Spinal cord (tissue), 10 donors: ENCODE results near the gene RTN4RL1. TPM values are rescaled to one million over a fixed set of nuclear protein-coding genes. Genes with fewer than 3 reads are reported as not detected.
"Not testable (repeated sequence)": the region's sequence is repeated elsewhere in the genome, so short reads cannot be mapped to it uniquely, and the experiment has no call there.

Source experiments
- DNase-seq, 6 donors: peaks; one replicate each; pipeline versions ENCODE4 v3.0.0 to v3.0.0-alpha.2; 2013 to 2015; ENCODE audit warnings: low spot score in 6 of 6, low read depth in 4 of 6
- H3K27ac ChIP-seq: one replicate; pipeline ENCODE4 v1.5.1; 2013; ENCODE audit warnings: low read depth, low read length, control low read depth
- H3K27me3 ChIP-seq: one replicate; pipeline ENCODE4 v1.6.1; 2013; ENCODE audit warnings: low read length; ENCODE audit not compliant: control insufficient read depth, insufficient read depth
- H3K36me3 ChIP-seq: one replicate; pipeline ENCODE4 v1.6.1; 2013; ENCODE audit warnings: low read length; ENCODE audit not compliant: control insufficient read depth, insufficient read depth
- H3K4me1 ChIP-seq: one replicate; pipeline ENCODE4 v1.6.1; 2013; ENCODE audit warnings: low read length; ENCODE audit not compliant: control insufficient read depth, insufficient read depth
- H3K4me3 ChIP-seq: one replicate; pipeline ENCODE4 v1.5.1; 2013; ENCODE audit warnings: low read depth, low read length, control low read depth
- H3K9me3 ChIP-seq: one replicate; pipeline ENCODE4 v1.6.1; 2013; ENCODE audit warnings: low read length; ENCODE audit not compliant: control insufficient read depth, insufficient read depth
- WGBS: methylation state at CpG from one replicate; pipeline ENCODE4 v1.1.5; 2013; ENCODE audit warnings: missing lambda C conversion rate; ENCODE audit not compliant: insufficient coverage; 5-methylcytosine and 5-hydroxymethylcytosine counted together
- polyA plus RNA-seq, 2 donors: library from polyadenylated mRNA; unstranded; fragments of 120-200 nt; gene quantifications; one replicate each; pipeline ENCODE4 v1.2.1, GENCODE V29; 2013; ENCODE audit not compliant: insufficient read length in 2 of 2
- small RNA-seq: library from RNA; depleted of rRNA; stranded (forward); fragments of <200 nt; gene quantifications from one replicate; pipeline ENCODE3, GENCODE V24; 2014; ENCODE audit warnings: low replicate concordance
- total RNA-seq, 2 donors: library from RNA; depleted of rRNA in 1 of 2; stranded (reverse); fragments of 120-200 nt in 1 of 2; fragments of >200 nt in 1 of 2; gene quantifications; one replicate each; pipeline versions ENCODE4 v1.2.3 to v1.2.4, GENCODE V29; 2013 to 2014
- donor health status: healthy.

Gene RTN4RL1
- total and polyA plus RNA-seq, 4 donors, result 5.6 to 11.6 (median 9.7) TPM

GRCh38 chr17:1896243-1897104, 128.7 kb downstream of the RTN4RL1 start:
- H3K4me3 ChIP-seq, result no peak overlapping the region
- H3K27ac ChIP-seq, result no peak overlapping the region
- H3K36me3 ChIP-seq, result peaks cover 35% of the 10 kb centered on the region
- no peak for DNase-seq
- 86% methylated on average over 23 of the region's 25 CpGs for WGBS
- no peaks in the 10 kb centered on the region for H3K27me3 ChIP-seq
- H3K9me3 ChIP-seq, result no peaks in the 10 kb centered on the region
- no peaks in the 10 kb centered on the region for H3K4me1 ChIP-seq

- H3K9me3 ChIP-seq, H3K4me1 ChIP-seq, H3K27ac ChIP-seq, H3K4me3 ChIP-seq, H3K27me3 ChIP-seq, DNase-seq: not testable (repeated sequence)
- H3K36me3 ChIP-seq, result peaks cover 42% of the 10 kb centered on the region
- 95% methylated on average over 6 of the region's 11 CpGs for WGBS
These were observed 129.7 kb downstream of the RTN4RL1 start for GRCh38 chr17:1895479-1895878.

- Histone ChIP-seq H3K27ac (no peak overlapping the region), H3K9me3 (no peaks in the 10 kb centered on the region), H3K27me3 (no peaks in the 10 kb centered on the region), H3K4me1 (no peaks in the 10 kb centered on the region), H3K36me3 (peaks cover 48% of the 10 kb centered on the region), H3K4me3 (no peak overlapping the region)
- WGBS, result 93% methylated on average over 5 of the region's 7 CpGs
- no peak for DNase-seq
These were observed 130.3 kb downstream of the RTN4RL1 start for GRCh38 chr17:1894753-1895339.

- no peak for DNase-seq
- H3K27ac ChIP-seq, result no peak overlapping the region
- WGBS, result 79% methylated on average over 11 of the region's 15 CpGs
- no peak overlapping the region for H3K4me3 ChIP-seq
- H3K4me1 ChIP-seq, result no peaks in the 10 kb centered on the region
- peaks cover 50% of the 10 kb centered on the region for H3K36me3 ChIP-seq
- H3K27me3 ChIP-seq, result no peaks in the 10 kb centered on the region
- no peaks in the 10 kb centered on the region for H3K9me3 ChIP-seq
These were observed 134.2 kb downstream of the RTN4RL1 start for GRCh38 chr17:1890758-1891450.

GRCh38 chr17:1888741-1889140, 136.4 kb downstream of the RTN4RL1 start:
- Histone ChIP-seq H3K4me3 (no peak overlapping the region), H3K36me3 (peaks cover 60% of the 10 kb centered on the region), H3K9me3 (no peaks in the 10 kb centered on the region), H3K27me3 (no peaks in the 10 kb centered on the region), H3K4me1 (no peaks in the 10 kb centered on the region), H3K27ac (no peak overlapping the region)
- 93% methylated on average over 11 of the region's 14 CpGs for WGBS
- DNase-seq, result no peak

Small RNA genes lying within 50 kb of the gene (small RNA-seq; reads per million reads assigned to genes)
- gene AC090617.9, result not detected
- gene MIR132, result 32.0 reads per million, percentile 97 among the genes with 10 or more reads in this experiment
- 11.1 reads per million, percentile 96 among the genes with 10 or more reads in this experiment for gene MIR212
- not detected for gene OVCA2

Other genes starting within 250 kb of the RTN4RL1 start
- 10 to 100 TPM; 12.3 to 13.4 TPM for gene SMYD4, start 195.4 kb downstream of the RTN4RL1 start, total RNA-seq
- 10 to 100 TPM; 11.8 to 20.1 TPM for gene SMYD4, start 195.4 kb downstream of the RTN4RL1 start, polyA plus RNA-seq
- gene RPA1, start 195.3 kb downstream of the RTN4RL1 start, total RNA-seq, result 10 to 100 TPM; 25.2 to 27.8 TPM
- 10 to 100 TPM; 88.3 to 89.5 TPM for gene RPA1, start 195.3 kb downstream of the RTN4RL1 start, polyA plus RNA-seq
- gene DPH1, start 4.8 kb upstream of the RTN4RL1 start, total RNA-seq, result 10 to 100 TPM; 21.5 to 37.6 TPM
- 10 to 100 TPM; 55.4 to 83.7 TPM for gene DPH1, start 4.8 kb upstream of the RTN4RL1 start, polyA plus RNA-seq
- 10 to 100 TPM; 15.8 to 36.4 TPM for gene OVCA2, start 16.7 kb upstream of the RTN4RL1 start, total RNA-seq
- 10 to 100 TPM; 14.7 to 15.9 TPM for gene OVCA2, start 16.7 kb upstream of the RTN4RL1 start, polyA plus RNA-seq
- gene HIC1, start 29.8 kb upstream of the RTN4RL1 start, total RNA-seq, result 10 to 100 TPM; 11.9 to 46.5 TPM
- 10 to 100 TPM in 1 of 2 donors, 1 to 10 TPM in 1; 8.6 to 16.6 TPM for gene HIC1, start 29.8 kb upstream of the RTN4RL1 start, polyA plus RNA-seq